ENCODE data around the gene FGFRL1. TPM values are rescaled to one million over a fixed set of nuclear protein-coding genes. Genes with fewer than 3 reads are reported as not detected.

Gene FGFRL1
- total and polyA plus RNA-seq, 2 donors from 2014 or later: 22.0 to 25.5 TPM

GRCh38 chr4:1019320-1019719, 7.9 kb downstream of the FGFRL1 start:
- Histone ChIP-seq H3K9ac (ENCODE audit: low read length in 3 of 3) (no peak overlapping the region), H3K36me3 (ENCODE audit: control insufficient read depth in 2 of 3, insufficient read depth in 3 of 3, low read length in 3 of 3) (no peaks in the 10 kb centered on the region), H3K9me3 (ENCODE audit: control insufficient read depth in 2 of 3, insufficient read depth in 1 of 3, low read length in 3 of 3) (no peaks in the 10 kb centered on the region), H3K27ac (ENCODE audit: low read depth in 2 of 2, low read length in 2 of 2) (no peak overlapping the region), H3K27me3 (ENCODE audit: control insufficient read depth, insufficient read depth, low read length) (no peaks in the 10 kb centered on the region), H3K4me3 (ENCODE audit: low read length in 3 of 3) (no peak overlapping the region), H3K4me1 (ENCODE audit: control insufficient read depth in 2 of 3, insufficient read depth in 2 of 3, low read depth in 1 of 3, low read length in 3 of 3) (no peaks in the 10 kb centered on the region)
- no peak for DNase-seq
- TF ChIP-seq, protein P1, sequence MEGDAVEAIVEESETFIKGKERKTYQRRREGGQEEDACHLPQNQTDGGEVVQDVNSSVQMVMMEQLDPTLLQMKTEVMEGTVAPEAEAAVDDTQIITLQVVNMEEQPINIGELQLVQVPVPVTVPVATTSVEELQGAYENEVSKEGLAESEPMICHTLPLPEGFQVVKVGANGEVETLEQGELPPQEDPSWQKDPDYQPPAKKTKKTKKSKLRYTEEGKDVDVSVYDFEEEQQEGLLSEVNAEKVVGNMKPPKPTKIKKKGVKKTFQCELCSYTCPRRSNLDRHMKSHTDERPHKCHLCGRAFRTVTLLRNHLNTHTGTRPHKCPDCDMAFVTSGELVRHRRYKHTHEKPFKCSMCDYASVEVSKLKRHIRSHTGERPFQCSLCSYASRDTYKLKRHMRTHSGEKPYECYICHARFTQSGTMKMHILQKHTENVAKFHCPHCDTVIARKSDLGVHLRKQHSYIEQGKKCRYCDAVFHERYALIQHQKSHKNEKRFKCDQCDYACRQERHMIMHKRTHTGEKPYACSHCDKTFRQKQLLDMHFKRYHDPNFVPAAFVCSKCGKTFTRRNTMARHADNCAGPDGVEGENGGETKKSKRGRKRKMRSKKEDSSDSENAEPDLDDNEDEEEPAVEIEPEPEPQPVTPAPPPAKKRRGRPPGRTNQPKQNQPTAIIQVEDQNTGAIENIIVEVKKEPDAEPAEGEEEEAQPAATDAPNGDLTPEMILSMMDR (IDR thresholded peaks at IDR 0.05; ENCODE audit: borderline replicate concordance, extremely low read depth, insufficient read depth): no peak
- intact Hi-C loops (cut with DNase I): no loop called here
- FAIRE-seq: no peak

- Histone ChIP-seq H3K27me3 (ENCODE audit: control insufficient read depth, insufficient read depth, low read length) (no peaks in the 10 kb centered on the region), H3K4me1 (ENCODE audit: control insufficient read depth in 2 of 3, insufficient read depth in 2 of 3, low read depth in 1 of 3, low read length in 3 of 3) (no peaks in the 10 kb centered on the region), H3K9me3 (ENCODE audit: control insufficient read depth in 2 of 3, insufficient read depth in 1 of 3, low read length in 3 of 3) (no peaks in the 10 kb centered on the region), H3K4me3 (ENCODE audit: low read length in 3 of 3) (no peak overlapping the region), H3K27ac (ENCODE audit: low read depth in 2 of 2, low read length in 2 of 2) (no peak overlapping the region), H3K9ac (ENCODE audit: low read length in 3 of 3) (no peak overlapping the region), H3K36me3 (ENCODE audit: control insufficient read depth in 2 of 3, insufficient read depth in 3 of 3, low read length in 3 of 3) (no peaks in the 10 kb centered on the region)
- intact Hi-C loops (cut with DNase I): no loop called here
- DNase-seq (peak in 3 of 5 donors; percentile 62 to 69 (median 67)), FAIRE-seq (no peak)
- TF ChIP-seq, protein P1 (IDR thresholded peaks at IDR 0.05; ENCODE audit: borderline replicate concordance, extremely low read depth, insufficient read depth): no peak
Measured at GRCh38 chr4:1019729-1020470, 8.5 kb downstream of the FGFRL1 start.

- DNase-seq (no peak), FAIRE-seq (no peak)
- no peak overlapping the region for H3K9ac ChIP-seq (ENCODE audit: low read length in 3 of 3)
- no peaks in the 10 kb centered on the region for H3K9me3 ChIP-seq (ENCODE audit: control insufficient read depth in 2 of 3, insufficient read depth in 1 of 3, low read length in 3 of 3)
- H3K27me3 ChIP-seq (ENCODE audit: control insufficient read depth, insufficient read depth, low read length): no peaks in the 10 kb centered on the region
- intact Hi-C loops (cut with DNase I): no loop called here
- H3K4me1 ChIP-seq (ENCODE audit: control insufficient read depth in 2 of 3, insufficient read depth in 2 of 3, low read depth in 1 of 3, low read length in 3 of 3): peaks cover 0 to 4% (median 0%) of the 10 kb centered on the region in 3 donors
- H3K27ac ChIP-seq (ENCODE audit: low read depth in 2 of 2, low read length in 2 of 2): no peak overlapping the region
- H3K36me3 ChIP-seq (ENCODE audit: control insufficient read depth in 2 of 3, insufficient read depth in 3 of 3, low read length in 3 of 3): peaks cover 9 to 10% (median 9%) of the 10 kb centered on the region in 3 donors
- TF ChIP-seq, protein P1 (IDR thresholded peaks at IDR 0.05; ENCODE audit: borderline replicate concordance, extremely low read depth, insufficient read depth): no peak
- H3K4me3 ChIP-seq (ENCODE audit: low read length in 3 of 3): no peak overlapping the region
Measured at GRCh38 chr4:1021386-1022050, 10.1 kb downstream of the FGFRL1 start.
